Activated T-cell treated with anti-CD3 and anti-CD28 coated beads, Interleukin-2, amount 50 U/mL, for 4 hours (primary cell): ENCODE data around the gene TMEM187. TPM values are rescaled to one million over a fixed set of nuclear protein-coding genes. Genes with fewer than 3 reads are reported as not detected.

ENCODE experiments used
- ATAC-seq, 2 donors: fragments of 200-7000 bp; cut with Tn5 transposase; one replicate each; pipeline ENCODE4 v1.10.0; 2021
- DNase-seq: peaks from one replicate; pipeline ENCODE4 v3.0.0-alpha.2; 2020
- H3K27me3 Mint-ChIP-seq: one replicate; pipeline ENCODE4 v1.8.0; 2021; ENCODE audit warnings: low read depth, mixed read lengths
- H3K36me3 Mint-ChIP-seq: one replicate; pipeline ENCODE4 v1.8.0; 2022; ENCODE audit warnings: mixed read lengths; ENCODE audit not compliant: insufficient read depth
- H3K4me1 Mint-ChIP-seq: one replicate; pipeline ENCODE4 v1.8.0; 2021; ENCODE audit warnings: low read depth, mixed read lengths
- H3K4me3 Mint-ChIP-seq: one replicate; pipeline ENCODE4 v1.8.0; 2021; ENCODE audit warnings: mild to moderate bottlenecking, moderate library complexity, mixed read lengths
- H3K9me3 Mint-ChIP-seq: one replicate; pipeline ENCODE4 v1.8.0; 2021; ENCODE audit warnings: mixed read lengths
- total RNA-seq, 3 donors: library from RNA; stranded (reverse); gene quantifications; one replicate each; pipeline ENCODE4 v1.2.1, GENCODE V29; 2021

Gene TMEM187
- total RNA-seq, 3 donors from 2014 or later = 2.0 to 2.7 (median 2.3) TPM

DNA sequence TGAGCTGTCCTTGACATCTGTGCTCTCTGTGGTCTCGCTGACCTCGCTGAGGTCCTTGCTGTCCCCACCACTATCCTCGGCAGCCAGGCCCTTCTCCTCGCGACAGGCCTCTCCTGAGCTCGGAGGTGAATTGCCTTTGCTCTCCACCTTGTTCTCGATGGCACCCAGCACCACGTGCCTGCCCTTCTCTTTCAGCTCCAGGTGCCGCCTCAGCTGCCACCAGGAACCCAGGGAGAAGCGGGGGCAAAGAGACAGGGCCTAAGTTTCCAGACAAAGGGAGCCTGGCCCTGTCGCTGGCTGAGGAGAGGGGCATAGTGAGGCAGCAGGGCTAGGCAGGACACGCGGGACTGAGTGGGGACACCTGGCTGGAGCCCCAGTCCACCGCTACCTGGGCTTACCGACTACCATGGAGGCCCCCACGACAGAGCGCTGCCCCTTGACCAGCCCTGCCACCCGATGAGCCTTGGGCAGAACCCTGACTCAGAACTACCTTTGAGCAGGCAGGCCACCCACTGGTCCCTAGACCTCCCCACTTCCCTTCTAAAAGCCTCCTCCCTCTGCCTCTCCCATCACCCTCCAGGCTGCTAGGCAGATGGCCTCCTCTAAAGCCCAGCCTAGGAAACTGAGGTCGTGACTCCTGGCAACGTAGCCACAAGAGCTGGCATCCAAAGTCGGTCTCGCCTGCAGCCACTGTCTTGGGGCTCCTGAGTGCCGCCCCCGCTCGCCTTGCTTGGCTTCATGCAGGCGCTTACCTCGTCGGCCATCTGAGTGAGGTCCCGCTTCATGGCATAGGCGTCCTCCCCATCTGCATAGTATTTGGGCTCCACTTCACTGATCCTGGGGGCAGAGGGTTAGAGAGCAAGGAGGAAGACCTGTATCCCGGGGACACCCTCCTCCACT lies 42.3 kb upstream of the TMEM187 start:
- Mint-ChIP-seq H3K9me3 (no peaks in the 10 kb centered on the region), H3K27me3 (no peaks in the 10 kb centered on the region), H3K36me3 (peaks cover 3% of the 10 kb centered on the region), H3K4me1 (peaks cover 16% of the 10 kb centered on the region), H3K4me3 (no peak overlapping the region)
- DNase-seq = no peak
- no peak for ATAC-seq

DNA sequence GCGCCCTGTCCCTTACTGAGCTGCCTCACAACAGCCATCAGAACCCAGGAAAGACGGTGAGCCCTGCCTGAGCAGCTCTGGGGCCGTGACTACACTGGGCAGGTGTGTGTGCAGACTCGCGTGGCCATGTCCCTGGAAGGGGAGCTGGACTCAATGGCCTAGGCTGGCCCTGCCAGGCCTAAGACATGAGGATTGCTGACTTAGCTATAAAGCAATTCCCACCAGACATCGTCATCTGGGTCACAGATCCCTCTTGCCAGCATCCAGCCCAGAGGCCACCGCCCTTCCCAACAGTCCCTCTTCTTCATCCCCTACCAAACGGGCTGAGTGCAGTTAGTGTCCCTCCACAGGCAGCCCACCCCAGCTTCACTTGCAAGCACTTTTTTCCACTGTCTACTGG lies 41.4 kb upstream of the TMEM187 start:
- no peak for DNase-seq
- peaks cover 3% of the 10 kb centered on the region for H3K36me3 Mint-ChIP-seq
- no peak for ATAC-seq
- no peaks in the 10 kb centered on the region for H3K9me3 Mint-ChIP-seq
- H3K4me3 Mint-ChIP-seq = no peak overlapping the region
- H3K27me3 Mint-ChIP-seq = no peaks in the 10 kb centered on the region
- peaks cover 16% of the 10 kb centered on the region for H3K4me1 Mint-ChIP-seq

DNA sequence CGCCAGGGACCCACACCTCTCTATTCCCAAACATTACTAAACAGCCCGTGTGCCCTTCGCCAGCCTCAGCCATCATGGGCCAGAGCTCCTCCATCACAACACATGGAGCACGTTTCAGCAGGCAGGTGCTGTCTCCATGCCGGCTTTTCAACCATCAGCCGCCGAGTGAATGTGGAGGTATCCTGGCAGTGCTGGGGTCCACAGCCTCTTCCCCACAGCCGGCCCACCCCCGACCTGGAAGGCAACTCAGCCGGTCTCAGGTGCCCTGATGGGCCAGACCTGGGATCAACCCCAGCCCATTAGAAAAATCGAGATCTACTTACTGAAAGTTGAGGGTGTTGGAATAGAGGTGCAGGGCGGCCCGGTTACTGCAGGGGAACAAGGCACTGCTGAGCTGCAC lies 40.8 kb upstream of the TMEM187 start:
- peaks cover 3% of the 10 kb centered on the region for H3K36me3 Mint-ChIP-seq
- no peaks in the 10 kb centered on the region for H3K9me3 Mint-ChIP-seq
- peaks cover 17% of the 10 kb centered on the region for H3K4me1 Mint-ChIP-seq
- H3K27me3 Mint-ChIP-seq = no peaks in the 10 kb centered on the region
- H3K4me3 Mint-ChIP-seq = no peak overlapping the region
- ATAC-seq (no peak), DNase-seq (no peak)

GRCh38 chrX:153932220-153932915 lies 40.2 kb upstream of the TMEM187 start:
- Mint-ChIP-seq H3K4me3 (no peak overlapping the region), H3K27me3 (no peaks in the 10 kb centered on the region), H3K36me3 (peaks cover 3% of the 10 kb centered on the region), H3K9me3 (no peaks in the 10 kb centered on the region), H3K4me1 (peaks cover 15% of the 10 kb centered on the region)
- ATAC-seq (no peak), DNase-seq (no peak)

DNA sequence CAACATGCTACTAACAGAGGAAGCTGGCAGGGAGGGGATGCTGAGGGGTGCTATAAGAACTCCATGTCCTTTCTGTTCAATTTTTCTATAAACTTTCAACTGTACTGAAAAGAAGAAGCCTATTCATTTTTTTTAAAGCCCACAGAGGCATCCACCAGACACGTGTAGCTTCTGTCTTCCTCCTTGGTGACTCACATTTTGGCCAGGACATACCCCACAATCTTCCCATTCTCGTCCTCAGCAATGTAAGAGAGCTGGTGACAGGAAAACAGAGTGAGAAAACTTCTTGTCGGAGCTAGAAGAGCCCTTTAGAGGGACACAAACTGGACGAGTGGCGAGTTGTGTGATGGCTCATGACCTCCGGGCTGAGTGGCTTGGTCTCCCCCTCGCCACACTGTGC lies 38.8 kb upstream of the TMEM187 start:
- peaks cover 3% of the 10 kb centered on the region for H3K36me3 Mint-ChIP-seq
- H3K4me3 Mint-ChIP-seq = peak overlapping the region; percentile 88
- ATAC-seq (no peak), DNase-seq (no peak)
- H3K4me1 Mint-ChIP-seq = peaks cover 15% of the 10 kb centered on the region
- no peaks in the 10 kb centered on the region for H3K9me3 Mint-ChIP-seq
- no peaks in the 10 kb centered on the region for H3K27me3 Mint-ChIP-seq

DNA sequence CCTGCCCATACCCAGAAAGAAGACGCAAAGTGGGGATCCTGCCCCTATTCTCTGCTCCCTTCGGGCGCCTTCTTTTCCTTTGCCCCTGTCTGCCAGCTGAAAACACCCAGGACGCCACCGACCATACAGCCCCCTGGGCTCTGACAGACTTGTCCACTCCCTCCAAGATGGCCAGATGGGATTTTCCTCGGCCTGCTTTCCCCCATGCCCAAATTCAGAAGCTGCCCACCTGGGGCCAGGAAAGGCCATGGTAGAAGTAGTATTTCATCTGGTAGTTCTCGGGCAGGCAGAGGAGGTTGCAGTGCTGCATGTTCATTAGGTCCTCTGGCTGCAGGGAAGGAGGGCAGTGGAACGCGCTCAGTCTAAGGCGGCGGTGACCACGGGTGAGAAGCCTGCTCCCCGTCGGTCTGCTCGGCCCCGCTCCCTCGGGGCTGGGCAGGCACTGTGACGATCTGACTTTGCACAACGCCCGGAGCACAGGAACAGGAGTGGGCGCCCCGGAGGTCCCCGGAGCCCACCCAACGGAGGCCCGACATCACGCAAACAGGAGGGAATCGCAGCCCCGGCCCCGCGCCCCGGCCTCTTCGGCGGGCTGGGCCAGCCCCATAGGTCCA lies 38.3 kb upstream of the TMEM187 start:
- Mint-ChIP-seq H3K4me1 (peaks cover 11% of the 10 kb centered on the region), H3K27me3 (no peaks in the 10 kb centered on the region), H3K36me3 (no peaks in the 10 kb centered on the region), H3K9me3 (no peaks in the 10 kb centered on the region), H3K4me3 (peak overlapping the region; percentile 88)
- ATAC-seq = peak; percentile 10 to 30
- DNase-seq = no peak

DNA sequence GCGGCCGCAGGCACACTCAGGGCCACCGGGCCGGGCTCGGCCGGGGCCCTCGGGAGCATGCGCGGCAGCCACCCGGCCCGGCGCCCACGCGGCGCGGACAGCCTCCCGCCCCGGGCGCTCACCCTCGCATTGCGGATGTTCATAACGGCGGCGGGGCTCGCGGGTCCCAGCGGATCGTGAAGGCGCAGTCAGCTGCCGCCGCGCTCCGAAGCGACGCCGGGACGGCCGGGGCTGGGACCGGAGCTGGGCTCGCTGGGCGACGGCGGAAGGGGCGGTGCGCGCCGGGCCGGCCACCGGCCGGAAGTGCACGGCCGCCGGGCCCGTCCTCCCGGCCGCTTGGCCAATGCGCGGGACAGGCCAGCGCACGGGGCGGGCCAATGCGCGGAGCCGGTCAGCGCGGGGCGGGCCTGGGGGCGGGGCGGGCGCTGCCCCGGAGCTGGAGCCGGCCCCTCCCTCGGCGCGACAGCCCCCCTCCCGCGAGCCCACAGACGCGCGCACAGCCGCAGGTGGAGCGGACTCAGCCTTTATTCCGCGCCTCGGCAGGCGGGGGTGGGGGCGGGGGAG lies 37.7 kb upstream of the TMEM187 start, which contains the start of gene NAA10:
NAA10 (minus strand) TSS at position 276 of the 564 bp plus-strand sequence; CDS start at position 143, 133 bp downstream.
- no peaks in the 10 kb centered on the region for H3K36me3 Mint-ChIP-seq
- ATAC-seq (peak; percentile 92 to 94), DNase-seq (peak; percentile 54)
- peak within 1 kb of the TSS; percentile 88 for H3K4me3 Mint-ChIP-seq
- peaks cover 9% of the 10 kb centered on the region for H3K4me1 Mint-ChIP-seq
- H3K27me3 Mint-ChIP-seq = no peaks in the 10 kb centered on the region
- H3K9me3 Mint-ChIP-seq = no peaks in the 10 kb centered on the region

DNA sequence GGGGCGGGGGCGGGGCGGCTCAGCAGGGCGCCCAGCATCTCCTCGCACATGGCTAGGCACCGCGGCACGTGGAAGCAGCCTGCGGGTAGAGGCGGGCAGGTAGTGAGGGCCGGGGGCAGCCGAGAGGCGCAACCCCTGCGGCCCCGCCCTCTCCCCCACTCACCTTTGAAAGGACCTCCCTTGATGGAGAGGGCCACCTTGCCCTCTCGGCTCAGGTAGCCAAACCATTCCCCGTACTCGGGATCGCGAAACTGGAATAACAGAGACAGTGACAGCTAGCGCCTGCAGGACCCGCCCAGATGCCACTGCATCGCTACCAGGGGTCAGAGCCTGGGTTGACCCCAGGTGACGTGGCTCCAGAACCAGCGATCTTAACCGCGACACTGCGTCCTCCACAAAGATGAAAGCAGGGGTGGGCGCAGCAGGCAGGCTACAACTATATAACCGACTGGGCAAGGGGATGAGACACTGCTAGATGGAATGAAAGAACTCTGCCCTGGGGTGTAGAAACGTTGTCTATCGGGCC lies 37.2 kb upstream of the TMEM187 start:
- no peaks in the 10 kb centered on the region for H3K9me3 Mint-ChIP-seq
- no peaks in the 10 kb centered on the region for H3K36me3 Mint-ChIP-seq
- peak overlapping the region; percentile 74 for H3K4me3 Mint-ChIP-seq
- H3K27me3 Mint-ChIP-seq = no peaks in the 10 kb centered on the region
- DNase-seq (no peak), ATAC-seq (peak in 1 of 2 donors; percentile 0)
- peaks cover 9% of the 10 kb centered on the region for H3K4me1 Mint-ChIP-seq

- ATAC-seq = no peak
- Mint-ChIP-seq H3K9me3 (no peaks in the 10 kb centered on the region), H3K36me3 (no peaks in the 10 kb centered on the region), H3K27me3 (no peaks in the 10 kb centered on the region), H3K4me3 (no peak overlapping the region), H3K4me1 (peaks cover 10% of the 10 kb centered on the region)
- DNase-seq = no peak
Observed at GRCh38 chrX:153937056-153937455, 35.5 kb upstream of the TMEM187 start.

DNA sequence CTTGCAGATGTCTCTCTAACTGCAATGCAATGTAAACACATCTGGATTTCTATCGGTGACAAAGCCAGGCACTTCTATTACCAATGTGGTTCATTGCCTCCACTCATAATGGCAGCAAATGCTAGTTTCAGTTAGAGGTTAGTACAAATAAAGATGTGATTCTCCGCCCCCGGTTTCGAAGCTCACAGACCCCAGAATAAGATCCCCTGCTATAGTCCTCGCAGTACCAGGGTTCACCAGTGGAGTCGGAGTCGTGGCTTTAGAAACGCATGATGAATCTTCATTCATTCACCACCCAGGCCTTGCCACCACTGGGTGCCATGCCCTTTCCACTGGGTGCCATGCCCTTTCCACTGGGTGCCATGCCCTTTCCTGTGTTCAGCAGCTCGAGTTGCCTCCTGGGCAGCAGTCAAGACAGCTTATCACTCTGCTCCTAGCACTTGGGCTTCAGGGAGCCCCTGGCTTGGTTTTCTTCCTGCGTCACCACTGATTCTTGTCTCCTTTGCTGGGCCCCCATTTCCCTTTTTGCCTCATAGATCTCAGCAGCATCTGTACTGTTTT lies 34.2 kb upstream of the TMEM187 start:
- Mint-ChIP-seq H3K36me3 (no peaks in the 10 kb centered on the region), H3K4me1 (peaks cover 8% of the 10 kb centered on the region), H3K27me3 (no peaks in the 10 kb centered on the region), H3K4me3 (no peak overlapping the region), H3K9me3 (no peaks in the 10 kb centered on the region)
- ATAC-seq = no peak
- DNase-seq = no peak

GRCh38 chrX:153939573-153939972 lies 33.0 kb upstream of the TMEM187 start:
- H3K36me3 Mint-ChIP-seq = no peaks in the 10 kb centered on the region
- no peak overlapping the region for H3K4me3 Mint-ChIP-seq
- no peaks in the 10 kb centered on the region for H3K27me3 Mint-ChIP-seq
- peaks cover 11% of the 10 kb centered on the region for H3K4me1 Mint-ChIP-seq
- DNase-seq = no peak
- no peak for ATAC-seq
- H3K9me3 Mint-ChIP-seq = no peaks in the 10 kb centered on the region

DNA sequence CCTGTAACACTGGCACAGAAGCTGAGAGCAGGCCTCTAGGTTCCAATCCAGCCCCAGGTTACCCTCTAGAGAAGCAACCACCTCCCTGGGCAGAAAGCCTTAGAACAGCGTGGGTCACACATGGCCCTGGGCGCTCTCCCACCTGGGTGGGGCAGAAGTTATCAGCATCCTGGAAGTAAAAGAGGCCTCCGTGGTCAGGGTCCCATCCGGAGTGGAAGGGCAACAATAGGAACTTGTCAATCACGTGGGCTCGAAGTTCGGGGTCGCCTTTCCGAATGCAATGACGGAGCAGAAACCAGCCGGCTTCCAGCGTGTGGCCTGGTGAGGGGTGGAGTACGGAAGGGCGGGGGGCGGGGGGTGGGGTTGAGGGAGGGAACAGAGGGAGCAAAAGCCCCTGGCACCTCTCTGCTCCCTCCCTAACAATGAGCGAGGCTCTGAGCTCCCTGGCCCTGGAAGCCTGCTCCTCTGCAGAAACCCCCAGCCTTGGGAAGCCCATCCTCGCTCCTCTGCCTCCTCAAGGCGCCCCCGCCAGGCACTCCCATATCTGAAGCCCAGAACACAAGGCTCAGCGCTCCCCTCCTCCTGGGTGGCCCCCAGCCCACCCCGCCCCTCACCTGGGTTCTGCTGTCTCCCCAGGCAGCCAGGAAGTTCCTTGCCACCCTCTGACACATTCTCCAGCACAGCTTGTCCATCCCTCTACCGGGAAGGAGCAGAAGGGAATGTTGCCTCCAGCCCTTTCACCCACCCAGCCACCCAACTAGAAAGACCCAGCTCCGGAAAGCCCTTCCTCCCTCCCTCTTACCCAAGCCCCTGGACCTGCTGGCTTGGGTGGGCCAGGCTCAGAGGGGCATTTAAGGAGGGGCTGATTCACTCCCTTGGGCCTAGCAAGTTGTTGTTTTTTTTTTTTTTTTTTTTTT lies 31.0 kb upstream of the TMEM187 start:
- H3K36me3 Mint-ChIP-seq = no peaks in the 10 kb centered on the region
- no peaks in the 10 kb centered on the region for H3K9me3 Mint-ChIP-seq
- DNase-seq (no peak), ATAC-seq (no peak)
- peaks cover 12% of the 10 kb centered on the region for H3K4me1 Mint-ChIP-seq
- peak overlapping the region; percentile 71 for H3K4me3 Mint-ChIP-seq
- H3K27me3 Mint-ChIP-seq = no peaks in the 10 kb centered on the region
